AG08396 (cell line): ENCODE results near the gene DSG2.
A peak's percentile ranks its signal among the peaks of the same experiment; 100 is the strongest.

Experiments used
- DNase-seq: peaks from one replicate; pipeline ENCODE4 v3.0.0; 2012; ENCODE audit warnings: low spot score, mixed read lengths

The DSG2 gene

GRCh38 chr18:31555971-31556747, 58.2 kb downstream of the DSG2 start:
- DNase-seq: peak; percentile 41

- no peak for DNase-seq
These were observed 59.5 kb downstream of the DSG2 start for GRCh38 chr18:31557446-31557845.

- no peak for DNase-seq
These were observed 60.6 kb downstream of the DSG2 start for GRCh38 chr18:31558567-31558966.

GRCh38 chr18:31562726-31563125, 64.7 kb downstream of the DSG2 start:
- no peak for DNase-seq

DNA sequence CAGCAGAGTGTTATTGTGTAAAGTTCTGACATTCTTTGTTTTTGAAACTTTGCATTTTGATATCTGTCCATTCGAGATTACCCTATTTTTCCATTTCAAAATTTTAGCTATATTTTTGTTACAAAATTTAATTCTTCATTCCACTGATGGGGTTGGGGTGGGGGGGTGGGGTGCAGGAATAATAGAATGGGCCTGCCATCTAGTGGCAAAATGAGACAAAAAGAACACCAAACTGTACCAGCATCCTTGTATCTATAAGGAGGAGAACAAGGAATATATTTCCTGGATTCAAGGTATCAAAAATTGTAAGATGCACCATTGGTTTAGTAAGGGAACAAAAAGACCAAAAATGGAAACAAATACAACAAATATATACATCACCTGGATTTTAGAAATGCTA, 65.8 kb downstream of the DSG2 start:
- DNase-seq: no peak

- no peak for DNase-seq
These were observed 67.4 kb downstream of the DSG2 start for GRCh38 chr18:31565345-31565744.

GRCh38 chr18:31565782-31566512, 68.0 kb downstream of the DSG2 start:
- no peak for DNase-seq

DNA sequence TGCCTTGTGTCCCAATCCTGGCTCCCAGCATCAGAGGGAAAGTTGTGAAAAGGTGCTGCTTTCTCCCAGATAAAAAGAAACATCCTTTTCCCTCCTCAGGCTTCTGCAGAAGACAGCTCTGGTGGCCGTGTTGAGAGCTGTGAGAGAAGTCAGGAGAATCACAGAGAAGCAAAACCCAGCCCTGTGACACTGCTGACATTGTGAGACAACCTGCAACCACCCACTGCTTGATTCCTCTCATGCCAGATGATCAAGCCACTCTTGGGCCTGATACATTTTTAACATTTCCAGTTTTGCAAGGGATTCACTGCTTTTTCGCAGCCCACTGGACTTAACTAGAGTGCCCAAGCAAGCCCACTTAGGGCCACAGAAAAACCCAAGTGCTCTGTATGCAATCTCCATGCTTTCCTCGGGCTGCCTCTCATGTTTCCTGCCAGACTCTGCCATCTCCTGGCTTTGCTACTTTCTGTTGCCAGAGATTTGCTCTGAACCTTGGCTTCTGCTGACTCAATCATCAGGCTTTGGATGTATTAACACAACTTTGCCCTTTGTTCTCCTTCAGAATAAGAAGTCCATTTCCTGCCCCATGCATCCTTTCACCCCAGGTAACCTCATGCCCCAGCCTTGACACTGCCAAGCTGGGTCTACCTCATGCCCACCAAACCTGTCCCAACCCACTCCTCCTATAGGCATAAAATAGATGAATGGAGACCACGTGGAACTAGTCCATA, 68.8 kb downstream of the DSG2 start:
- DNase-seq: no peak

DNA sequence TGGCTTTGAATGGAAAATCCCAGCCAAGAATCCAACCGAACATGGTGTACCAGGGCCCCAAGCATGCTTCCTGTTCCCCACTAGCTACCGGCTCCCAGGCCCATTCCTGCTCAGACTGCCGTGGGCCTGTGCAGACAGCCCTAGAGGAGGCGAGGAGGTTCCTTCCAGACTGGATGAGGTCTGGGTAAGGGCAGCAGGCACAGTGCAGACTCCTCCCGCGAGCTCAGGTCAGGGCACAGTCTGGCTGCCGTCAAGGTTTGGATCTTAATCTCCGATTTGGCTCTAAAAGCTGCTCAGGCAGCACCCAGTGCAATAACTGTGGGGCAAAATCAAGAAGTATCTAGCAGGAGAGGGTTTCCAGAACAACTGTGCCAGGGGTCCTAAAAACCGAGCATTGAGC, 74.4 kb downstream of the DSG2 start:
- no peak for DNase-seq

DNA sequence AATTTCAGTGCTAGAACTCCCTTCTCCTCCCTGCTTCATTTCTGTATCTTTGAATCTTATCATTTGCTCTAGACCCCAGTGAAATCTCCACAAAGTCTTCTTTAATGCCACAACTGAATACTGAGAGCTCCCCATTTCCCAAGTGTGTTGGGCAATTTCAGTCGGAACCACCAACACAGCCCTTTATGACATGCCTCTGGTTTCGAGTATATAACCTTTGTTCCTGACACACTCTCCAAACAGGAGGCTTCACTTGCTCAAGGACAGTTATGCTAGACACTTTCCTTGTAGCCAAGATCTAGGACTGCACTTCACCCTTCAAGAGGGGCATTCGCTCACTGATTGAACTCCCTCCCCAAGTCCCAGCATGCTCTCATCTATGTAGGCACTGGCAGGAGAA, 75.1 kb downstream of the DSG2 start:
- DNase-seq: no peak

- no peak for DNase-seq
These were observed 76.4 kb downstream of the DSG2 start for GRCh38 chr18:31574359-31574758.

- no peak for DNase-seq
These were observed 77.7 kb downstream of the DSG2 start for GRCh38 chr18:31575515-31576257.

- no peak for DNase-seq
These were observed 78.7 kb downstream of the DSG2 start for GRCh38 chr18:31576670-31577069.

DNA sequence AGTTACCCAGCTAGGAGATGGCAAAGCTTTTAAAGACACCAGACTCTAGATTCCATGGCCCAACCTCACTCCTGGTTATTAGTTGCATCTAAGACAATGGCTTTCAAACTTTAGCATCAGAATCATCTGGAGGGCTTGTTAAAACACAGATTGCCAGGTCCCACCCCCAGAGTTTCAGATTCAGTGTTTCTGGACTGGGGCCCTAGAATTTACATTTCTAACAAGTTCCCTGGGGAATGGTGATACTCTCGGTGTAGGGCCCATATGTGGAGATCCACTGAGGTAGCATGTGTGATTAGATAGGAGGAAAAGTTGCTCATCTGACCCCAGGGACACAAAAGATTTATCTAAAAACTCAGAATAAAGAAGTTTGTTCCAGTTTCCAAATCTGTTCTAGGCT, 79.2 kb downstream of the DSG2 start:
- DNase-seq: no peak

DNA sequence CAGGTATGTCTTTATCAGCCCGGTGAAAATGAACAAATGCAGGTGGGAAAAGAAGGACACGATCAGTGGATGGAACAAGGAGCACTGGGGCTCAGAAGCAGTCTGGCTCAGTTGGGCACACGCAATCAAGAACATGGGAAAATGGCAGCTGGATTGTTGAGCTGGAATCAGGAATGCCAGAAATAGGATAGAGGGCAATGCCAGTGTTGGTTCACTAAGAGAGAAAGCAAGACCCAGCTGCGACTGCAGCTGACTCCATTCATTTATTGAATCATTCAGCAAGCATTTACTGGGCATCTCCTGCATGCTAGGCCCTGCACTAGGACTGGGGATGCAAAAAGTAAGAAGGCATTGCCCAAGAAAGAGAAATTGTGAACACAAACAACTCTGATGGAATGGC, 80.1 kb downstream of the DSG2 start:
- no peak for DNase-seq

- DNase-seq: no peak
These were observed 81.4 kb downstream of the DSG2 start for GRCh38 chr18:31579375-31579774.

DNA sequence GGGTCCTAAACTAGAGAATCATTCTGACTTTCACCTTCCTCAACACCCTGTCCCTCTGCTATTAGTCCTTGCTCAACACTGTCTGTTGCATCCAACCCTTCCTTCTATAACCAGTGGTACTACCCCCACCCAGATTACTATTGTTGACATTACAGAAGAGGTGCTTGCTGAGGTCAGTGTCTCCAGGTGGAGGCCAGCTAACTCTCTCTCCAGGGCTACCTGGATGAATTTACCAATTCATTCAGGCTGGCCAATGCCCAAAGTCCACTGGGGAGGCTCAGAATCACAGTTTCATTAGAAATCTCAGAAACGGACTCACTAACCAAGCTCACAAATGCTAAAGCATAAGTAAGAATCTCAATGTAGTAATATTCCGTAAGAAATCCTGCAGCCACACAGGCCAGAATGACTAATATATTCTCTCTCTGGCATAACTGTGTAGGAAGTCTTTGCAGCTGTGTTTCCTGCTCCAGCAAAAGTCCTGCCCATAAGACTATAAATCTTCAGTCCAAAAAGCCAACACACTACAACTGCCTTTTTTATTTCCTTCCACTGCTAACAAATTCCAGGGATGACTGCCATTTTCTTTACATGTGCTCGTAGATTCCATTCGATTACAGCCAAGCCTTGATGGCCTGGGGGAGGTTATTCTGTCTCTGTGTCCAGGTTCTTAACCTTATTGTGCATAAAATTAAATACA, 83.7 kb downstream of the DSG2 start:
- DNase-seq: no peak

- DNase-seq: no peak
These were observed 85.3 kb downstream of the DSG2 start for GRCh38 chr18:31583185-31583854.

GRCh38 chr18:31585991-31586390, 88.0 kb downstream of the DSG2 start:
- no peak for DNase-seq

DNA sequence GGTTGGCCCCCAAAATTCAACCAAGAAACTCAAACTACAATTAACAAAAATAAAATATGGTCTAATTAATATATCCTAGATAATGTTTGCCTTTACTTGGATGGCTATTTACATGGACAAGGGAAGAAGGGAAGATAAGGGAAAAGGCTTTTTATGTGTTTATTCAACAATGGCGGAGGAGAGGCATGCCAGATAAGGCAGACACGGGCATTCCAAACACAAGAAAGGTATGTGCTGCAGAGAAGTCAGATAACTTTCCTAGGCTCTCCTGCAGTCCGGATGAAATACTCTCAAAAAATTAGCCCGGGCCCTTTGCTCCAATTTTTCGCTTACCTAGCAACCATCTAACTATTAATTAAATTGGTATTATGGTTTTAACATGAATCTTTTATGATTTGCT, 88.6 kb downstream of the DSG2 start:
- no peak for DNase-seq

DNA sequence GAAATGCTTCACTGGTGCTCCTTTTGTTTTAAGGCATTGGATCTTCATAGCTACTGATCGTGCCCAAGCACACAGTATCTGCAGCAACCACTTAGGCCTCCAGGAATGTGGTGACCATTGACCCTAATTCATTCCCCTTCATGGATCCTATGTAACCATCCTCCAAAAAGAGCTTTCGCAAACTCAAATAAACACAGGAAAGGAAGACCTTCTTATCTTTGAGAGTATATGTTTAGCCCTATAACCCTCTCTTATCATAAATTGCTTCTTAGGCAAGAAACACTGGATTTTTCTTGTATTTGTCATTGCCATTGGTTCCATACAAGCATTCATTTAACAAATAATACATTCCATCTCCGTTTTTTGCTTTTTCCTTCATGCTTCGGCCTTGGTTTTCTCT, 89.6 kb downstream of the DSG2 start:
- no peak for DNase-seq
